HepG2 (cell line): Measurements from ENCODE around the gene MST1R. TPM values are rescaled to one million over a fixed set of nuclear protein-coding genes. Genes with fewer than 3 reads are reported as not detected.

ENCODE experiments used
- ATAC-seq: fragments of 200-7000 bp; cut with Tn5 transposase; 3 replicates; pipeline ENCODE4 v1.9.1; 2020; ENCODE audit warnings: mild to moderate bottlenecking, moderate library complexity
- BruUV-seq: library from RNA; stranded (reverse); fragments of 400-500 nt; replicated peaks from 2 replicates; lab custom pipeline; 2021; lab: Mats Ljungman, UMichigan
- CTCF ChIA-PET: fragments of 300-600 bp; formaldehyde crosslinking; extraction: SDS; loops from one replicate; lab custom pipeline; 2021; ENCODE audit warnings: low total read pairs, inconsistent platforms, low intra/inter-chr PET ratio; lab: Yijun Ruan, JAX
- POLR2A ChIA-PET: fragments of 350-600 bp; sonication (Branson Sonifier 250); formaldehyde crosslinking; loops from one replicate; lab custom pipeline; 2020; ENCODE audit warnings: antibody characterized with exemption, inconsistent platforms; lab: Yijun Ruan, JAX
- DNase-seq: peaks from one replicate; pipeline ENCODE4 v3.0.0-alpha.2; 2015; ENCODE audit warnings: low spot score
- FAIRE-seq: peaks from 3 replicates; lab custom pipeline; 2011; peaks lifted over from hg19 to GRCh38; lab: Jason Lieb, UNC
- H2AFZ ChIP-seq: one replicate; pipeline ENCODE4 v1.6.1; 2011; ENCODE audit warnings: low read length, inconsistent platforms
- H3K27ac ChIP-seq: fragments of 300-600 bp; 3 replicates; pipeline ENCODE4 v1.8.0; 2011; ENCODE audit warnings: mixed run types, mild to moderate bottlenecking, mixed read lengths, low read length, inconsistent platforms; ENCODE audit not compliant: insufficient read depth; ENCODE audit errors: extremely low read length
- H3K27me3 ChIP-seq, 2 experiments: fragments of 200-600 bp in 1 of 2; 2 replicates in 1 of 2; 3 replicates in 1 of 2; pipeline versions ENCODE4 v1.6.0 to v1.8.0; 2011; ENCODE audit warnings: low read length in 2 of 2, mild to moderate bottlenecking in 2 of 2, moderate library complexity in 2 of 2, inconsistent platforms in 1 of 2; ENCODE audit not compliant: insufficient read depth in 2 of 2, control insufficient read depth in 1 of 2
- H3K36me3 ChIP-seq, 2 experiments: fragments of 200-600 bp in 1 of 2; replicated peaks in 1 of 2; 2 replicates in 1 of 2; 3 replicates in 1 of 2; pipeline versions ENCODE4 v1.5.1 to v1.8.0; 2011; ENCODE audit warnings: low read length in 2 of 2, inconsistent platforms in 1 of 2; ENCODE audit not compliant: insufficient read depth in 2 of 2, control insufficient read depth in 1 of 2
- H3K4me1 ChIP-seq: 2 replicates; pipeline ENCODE4 v1.5.1; 2012; ENCODE audit warnings: low read length, inconsistent platforms; ENCODE audit not compliant: insufficient read depth
- H3K4me2 ChIP-seq: 2 replicates; pipeline ENCODE4 v1.6.0; 2011; ENCODE audit warnings: low read depth, low read length, inconsistent platforms
- H3K4me3 ChIP-seq, 3 experiments: fragments of 200-600 bp in 1 of 3; sonication (generic), shearing (Covaris generic) in 1 of 3; replicated peaks in 1 of 3; 2 replicates each; pipeline ENCODE4 v1.5.1; 2011 to 2016; ENCODE audit warnings: low read length in 3 of 3, inconsistent platforms in 2 of 3, low read depth in 2 of 3, mild to moderate bottlenecking in 2 of 3, control low read depth in 1 of 3, mixed read lengths in 1 of 3; ENCODE audit not compliant: insufficient read depth in 1 of 3
- H3K79me2 ChIP-seq: one replicate; pipeline ENCODE4 v1.6.1; 2011; ENCODE audit warnings: low read length, inconsistent platforms; ENCODE audit not compliant: insufficient read depth
- H3K9ac ChIP-seq: 2 replicates; pipeline ENCODE4 v1.6.0; 2011; ENCODE audit warnings: mild to moderate bottlenecking, low read depth, low read length, inconsistent platforms; ENCODE audit not compliant: insufficient read depth
- H3K9me3 ChIP-seq: 2 replicates; pipeline ENCODE4 v1.5.1; 2012; ENCODE audit warnings: mild to moderate bottlenecking, low read length
- H4K20me1 ChIP-seq: 2 replicates; pipeline ENCODE4 v1.6.0; 2011; ENCODE audit warnings: inconsistent platforms, mild to moderate bottlenecking, low read length, moderate library complexity; ENCODE audit not compliant: insufficient read depth
- ERF ChIP-seq: IDR thresholded peaks from 2 replicates; pipeline ENCODE4 v1.6.1; 2018; ENCODE audit warnings: missing biosample characterization, missing genetic modification reagents
- ESRRA ChIP-seq: sonication (generic); formaldehyde crosslinking; IDR thresholded peaks from 2 replicates; pipeline ENCODE4 v1.5.1; 2020; ENCODE audit warnings: mild to moderate bottlenecking, low read depth, missing genetic modification reagents
- FOSL2 ChIP-seq: sonication (generic); formaldehyde crosslinking; IDR thresholded peaks from 2 replicates; pipeline ENCODE4 v1.4.0; 2020; ENCODE audit warnings: missing genetic modification reagents
- HMG20B ChIP-seq: conservative IDR thresholded peaks from 2 replicates; pipeline ENCODE4 v1.6.1; 2016; ENCODE audit warnings: missing genetic modification reagents, missing compliant biosample characterization
- NCOA1 ChIP-seq: sonication (generic); formaldehyde crosslinking; IDR thresholded peaks from 2 replicates; pipeline ENCODE4 v1.9.0; 2021; ENCODE audit warnings: missing genetic modification reagents
- RFX1 ChIP-seq: fragments of 450-650 bp; IDR thresholded peaks from 2 replicates; pipeline ENCODE4 v1.6.1; 2017
- RFX3 ChIP-seq: IDR thresholded peaks from 2 replicates; pipeline ENCODE4 v1.6.1; 2016; ENCODE audit warnings: missing biosample characterization, missing genetic modification reagents
- SCMH1 ChIP-seq: sonication (generic); formaldehyde crosslinking; IDR thresholded peaks from 2 replicates; pipeline ENCODE4 v1.9.0; 2021; ENCODE audit warnings: missing genetic modification reagents, mild to moderate bottlenecking, borderline replicate concordance
- ZNF530 ChIP-seq: sonication (generic); formaldehyde crosslinking; IDR thresholded peaks from 2 replicates; pipeline ENCODE4 v1.5.0; 2020; ENCODE audit warnings: low read depth, mild to moderate bottlenecking, missing genetic modification reagents
- WGBS: methylation state at CpG from one replicate; pipeline ENCODE4 v1.1.6; 2017; ENCODE audit warnings: low lambda C conversion rate; 5-methylcytosine and 5-hydroxymethylcytosine counted together
- in situ Hi-C: cut with HindIII; loops from 2 replicates; pipeline ENCODE4 v1.10.0; 2017; ENCODE audit warnings: low pct_unique_long_range_greater_than_20kb; ENCODE audit not compliant: extremely low pct_ligation_motif_present
- intact Hi-C: fragments of 100-400 bp; cut with micrococcal nuclease; formaldehyde crosslinking; loops from one replicate; pipeline ENCODE4 v1.10.0; 2022; ENCODE audit not compliant: unreplicated experiment
- polyA plus RNA-seq, 8 experiments: library from polyadenylated mRNA; depleted of rRNA in 3 of 8; stranded (reverse) in 7 of 8; unstranded in 1 of 8; fragments of >200 nt; fragmentation: Illumina TruSeq in 4 of 8; extraction: Trizol in 4 of 8; gene quantifications; 2 replicates each; pipeline versions ENCODE4 v1.2.1 to v1.2.3, GENCODE V29; 2011 to 2016; ENCODE audit warnings: low read depth in 4 of 8, missing spikeins in 1 of 8, mixed read lengths in 1 of 8; ENCODE audit not compliant: insufficient read depth in 1 of 8
- total RNA-seq, 5 experiments: library from RNA; depleted of rRNA; stranded (reverse); fragments of >200 nt; fragmentation: Illumina TruSeq; extraction: Trizol; gene quantifications; 2 replicates each; pipeline ENCODE4 v1.2.3, GENCODE V29; 2016; ENCODE audit warnings: low read depth in 1 of 5
- TF ChIP-seq, protein P1 (sequence below): sonication (generic); formaldehyde crosslinking; IDR thresholded peaks from 2 replicates; pipeline ENCODE4 v1.4.0; 2020; ENCODE audit warnings: missing genetic modification reagents

The MST1R gene
- total and polyA plus RNA-seq, 2 of the 13 experiments (the other 11 are each of a cell fraction or from before 2014, with no cell fraction given): 0.11 to 0.77 TPM

DNA sequence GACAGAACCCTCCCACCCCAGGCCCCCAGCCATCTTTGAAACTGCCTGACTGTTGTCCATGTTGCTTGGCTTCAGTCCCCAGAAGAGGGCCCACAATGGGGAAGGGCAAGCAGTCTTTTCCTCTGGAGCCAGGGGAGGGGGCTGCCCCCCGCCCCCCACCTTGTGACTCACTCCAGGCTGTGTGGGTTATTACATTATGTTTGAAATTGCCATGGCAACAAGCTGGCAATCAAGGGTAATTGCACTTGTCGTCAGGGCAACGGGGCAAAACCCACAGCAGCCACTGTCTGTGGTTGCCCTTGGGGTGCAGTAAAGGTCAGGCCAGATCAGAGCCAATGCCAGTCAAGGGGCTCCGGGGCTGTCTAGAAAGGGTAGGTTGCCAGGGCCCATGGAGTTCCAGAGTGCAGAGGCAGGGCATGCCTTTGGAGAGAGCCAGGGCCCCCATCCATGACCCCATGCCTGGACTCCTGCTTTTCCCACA is 30.8 kb downstream of the MST1R start:
- peaks cover 32% of the 10 kb centered on the region for H3K4me1 ChIP-seq
- H3K9me3 ChIP-seq: no peaks in the 10 kb centered on the region
- TF ChIP-seq RFX1: peak; percentile 73
- no peak for TF ChIP-seq NCOA1 (CRISPR knock-in tag)
- no peak for TF ChIP-seq ERF (CRISPR knock-in tag)
- peak; percentile 9; the same call in 1 of the 2 replicates for TF ChIP-seq FOSL2 (CRISPR knock-in tag)
- TF ChIP-seq HMG20B (CRISPR knock-in tag): no peak
- TF ChIP-seq, protein P1, sequence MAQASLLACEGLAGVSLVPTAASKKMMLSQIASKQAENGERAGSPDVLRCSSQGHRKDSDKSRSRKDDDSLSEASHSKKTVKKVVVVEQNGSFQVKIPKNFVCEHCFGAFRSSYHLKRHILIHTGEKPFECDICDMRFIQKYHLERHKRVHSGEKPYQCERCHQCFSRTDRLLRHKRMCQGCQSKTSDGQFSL (CRISPR knock-in tag): no peak
- no peak for TF ChIP-seq ESRRA
- TF ChIP-seq SCMH1 (CRISPR knock-in tag): no peak
- TF ChIP-seq RFX3 (CRISPR knock-in tag): peak; percentile 49; the same call in 1 of the 2 replicates
- TF ChIP-seq ZNF530 (CRISPR knock-in tag): no peak
- 60% methylated on average over 3 of the region's 4 CpGs for WGBS
- no peak overlapping the region for H2AFZ ChIP-seq
- H3K4me2 ChIP-seq: peak overlapping the region; percentile 65
- no peaks in the 10 kb centered on the region for H3K79me2 ChIP-seq
- no peaks in the 10 kb centered on the region for H3K36me3 ChIP-seq
- peak; percentile 13 for ATAC-seq
- intact Hi-C loops: loop anchor here (1.0 to 2.0 kb wide), 2 partner anchors 28 to 29 kb away; no protein-coding TSS in a partner anchor
- POLR2A ChIA-PET: interaction anchor here (0.9 to 1.6 kb wide), 7 partner anchors 9 to 86 kb away, joined by 3 to 5 read pairs (median 4); partner anchors contain the start of genes INKA1, IP6K1, RBM6 and UBA7
- no peak for FAIRE-seq
- no peak overlapping the region for H3K4me3 ChIP-seq
- H3K27ac ChIP-seq: peak overlapping the region; percentile 10
- CTCF ChIA-PET: no interaction called here
- H3K27me3 ChIP-seq: peaks cover 0 to 31% of the 10 kb centered on the region in 2 experiments; a peak in 4 of 5 replicates
- in situ Hi-C loops: no loop called here
- peak overlapping the region; percentile 50 for H3K9ac ChIP-seq
- no peaks in the 10 kb centered on the region for H4K20me1 ChIP-seq
- DNase-seq: no peak
- BruUV-seq: no TSS peak
